ENCODE data around the gene CASZ1.

Gene CASZ1

DNA sequence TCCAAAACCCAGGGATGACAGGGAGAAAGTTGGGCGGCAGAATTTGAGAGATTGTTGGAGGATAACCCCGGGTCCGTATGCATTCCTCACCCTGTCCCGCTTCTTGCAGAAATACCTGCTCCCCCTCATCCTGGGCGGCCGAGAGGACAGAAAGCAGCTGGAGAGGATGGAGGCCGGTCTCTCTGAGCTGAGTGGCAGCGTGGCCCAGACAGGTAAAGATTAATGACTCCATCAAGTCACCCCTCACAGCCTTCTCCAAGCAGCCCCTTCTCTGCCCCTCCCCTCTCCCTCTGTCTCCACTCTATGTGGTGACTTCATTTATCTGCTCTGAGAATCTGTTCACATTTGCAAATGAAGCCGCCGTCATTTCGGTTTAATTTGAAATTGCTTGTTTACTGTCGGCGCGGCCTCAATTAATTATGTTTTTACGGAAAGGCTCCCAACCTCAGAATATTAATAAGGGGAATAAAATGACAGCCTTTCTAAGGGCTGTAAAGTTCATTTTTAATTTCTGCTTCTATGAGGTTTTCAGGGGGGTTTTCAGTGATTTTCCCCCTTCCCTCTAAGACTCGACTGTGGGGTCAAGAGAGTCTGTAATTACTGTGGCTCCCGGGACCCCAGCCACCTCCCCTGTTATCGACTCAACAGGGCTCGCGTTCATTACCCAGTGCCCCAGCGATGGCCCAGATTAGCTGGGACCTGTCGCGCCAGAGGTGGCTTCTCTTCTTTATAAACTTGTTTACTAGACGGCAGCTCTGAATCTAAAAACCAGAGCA, 173.3 kb downstream of the CASZ1 start:
- DNase-seq (ENCODE audit: low read depth): no peak

DNA sequence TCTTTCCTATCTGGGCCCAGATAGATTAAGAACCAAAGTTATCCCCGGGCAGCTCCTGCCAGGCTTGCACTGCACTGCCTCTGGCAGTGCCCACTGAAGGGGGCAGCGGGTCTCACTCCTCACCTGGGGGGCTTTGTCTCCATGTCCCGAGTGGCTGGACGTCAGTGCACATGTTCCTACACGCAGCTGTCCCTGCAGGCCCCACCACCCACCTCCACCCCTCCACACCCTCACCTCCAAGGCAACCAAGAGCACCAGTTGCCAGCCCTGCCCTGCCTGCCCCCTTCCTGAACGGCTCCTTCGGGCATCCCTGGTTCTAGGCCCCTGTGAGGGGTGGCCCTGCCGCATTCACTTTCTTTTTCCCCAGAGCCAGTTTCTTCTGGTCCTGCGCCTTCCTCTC, 174.5 kb downstream of the CASZ1 start:
- no peak for DNase-seq (ENCODE audit: low read depth)

DNA sequence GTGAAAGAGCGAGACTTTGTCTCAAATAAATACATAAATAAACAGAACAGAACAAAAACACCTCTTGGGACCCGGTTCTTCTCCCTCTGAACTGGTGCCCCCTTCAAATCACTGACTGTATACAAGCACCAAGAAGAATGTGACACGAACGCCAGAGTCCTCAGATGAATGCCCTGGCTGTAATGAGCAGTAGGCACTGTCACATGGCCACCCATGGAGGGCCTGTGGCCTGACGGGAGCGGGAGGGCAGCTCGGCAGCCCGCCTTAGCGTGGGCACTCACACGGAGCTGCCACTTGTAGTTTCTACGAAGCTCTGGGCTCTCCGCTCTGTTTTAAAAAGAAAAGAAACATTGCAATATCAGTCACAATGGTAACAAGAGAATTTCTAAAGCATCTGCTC, 175.7 kb downstream of the CASZ1 start:
- DNase-seq (ENCODE audit: low read depth): no peak

DNA sequence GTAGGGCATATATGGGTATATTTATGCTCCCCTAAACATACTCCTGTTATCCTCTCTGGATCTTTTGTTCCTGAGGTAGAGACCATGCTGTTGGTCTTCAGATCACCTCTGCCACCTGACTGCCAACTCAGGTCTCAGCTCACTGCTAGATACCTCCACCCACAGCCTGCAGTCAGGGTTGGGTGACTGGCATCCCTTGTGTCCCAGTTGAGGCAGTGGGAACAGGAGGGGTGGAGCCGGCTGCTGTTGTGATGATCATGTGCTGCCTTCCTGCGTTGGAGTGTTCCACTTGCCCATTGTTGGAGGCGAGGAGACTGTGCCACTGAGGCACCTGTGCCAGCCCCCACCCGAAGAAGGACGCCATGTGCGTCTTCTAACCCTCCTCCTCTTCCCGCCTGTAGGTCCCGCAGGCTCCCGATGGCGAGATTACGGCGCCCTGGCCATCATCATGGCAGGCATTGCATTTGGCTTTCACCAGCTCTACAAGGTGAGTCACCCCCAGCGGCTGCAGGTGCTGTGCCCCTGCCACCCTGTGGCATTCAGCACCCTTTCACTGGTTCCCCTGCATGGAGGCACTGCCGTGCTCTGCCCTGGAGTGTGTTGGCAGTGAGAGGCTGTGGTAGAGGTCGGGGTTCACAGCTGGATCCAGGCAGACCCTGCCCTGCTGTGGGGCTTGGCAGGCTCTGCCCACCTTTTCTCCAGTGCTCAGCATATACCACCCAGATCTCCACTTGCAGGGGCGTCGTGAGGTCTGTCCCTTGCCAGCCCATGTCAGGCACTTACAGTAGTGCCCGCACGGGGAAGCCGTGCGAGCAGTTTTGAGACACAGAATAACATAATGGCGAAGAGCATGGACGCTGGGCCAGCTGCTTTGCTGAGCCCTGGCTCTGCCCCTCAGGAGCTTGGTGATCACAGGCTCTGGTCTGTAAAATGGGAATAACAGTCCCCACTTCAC, 178.2 kb downstream of the CASZ1 start:
- DNase-seq (ENCODE audit: low read depth): no peak

DNA sequence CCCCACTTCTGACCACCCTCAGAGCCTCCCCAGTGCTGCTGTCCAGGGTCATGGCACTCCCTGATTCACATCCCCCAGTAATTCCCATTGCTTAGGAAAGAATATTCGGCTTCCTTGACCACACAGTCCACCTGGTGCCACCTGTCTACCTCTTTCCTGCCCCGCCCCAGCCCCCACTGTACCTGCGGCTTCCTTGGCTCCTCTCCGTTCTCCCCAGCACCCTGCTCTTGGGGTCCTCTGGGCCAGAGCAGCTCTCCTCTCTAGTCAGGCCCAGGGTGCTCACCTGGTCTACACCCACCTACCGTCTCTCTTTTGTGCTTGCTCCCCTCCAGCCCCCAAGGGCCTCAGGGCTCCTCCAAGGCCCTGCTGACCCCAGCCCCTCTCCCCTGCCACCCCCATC, 179.1 kb downstream of the CASZ1 start:
- DNase-seq (ENCODE audit: low read depth): no peak

DNA sequence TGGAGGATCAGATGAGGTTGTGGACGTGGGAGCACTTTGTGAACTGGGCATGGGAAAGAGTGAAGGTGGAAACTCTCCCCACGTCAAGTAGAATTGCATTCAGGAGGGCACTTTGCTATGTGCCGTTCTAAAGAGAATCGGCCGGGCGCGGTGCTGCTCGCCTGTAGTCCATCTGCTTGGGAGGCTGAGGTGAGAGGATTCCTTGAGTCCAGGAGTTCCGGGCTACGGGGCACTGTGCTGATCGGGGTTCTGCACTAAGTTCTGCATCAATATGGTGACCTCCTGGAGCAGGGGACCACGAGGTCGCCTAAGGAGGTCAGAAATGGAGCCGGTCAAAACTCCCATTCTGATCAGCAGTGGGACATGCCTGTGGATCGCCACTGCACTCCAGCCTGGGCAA, 179.8 kb downstream of the CASZ1 start:
- DNase-seq (ENCODE audit: low read depth): no peak

DNA sequence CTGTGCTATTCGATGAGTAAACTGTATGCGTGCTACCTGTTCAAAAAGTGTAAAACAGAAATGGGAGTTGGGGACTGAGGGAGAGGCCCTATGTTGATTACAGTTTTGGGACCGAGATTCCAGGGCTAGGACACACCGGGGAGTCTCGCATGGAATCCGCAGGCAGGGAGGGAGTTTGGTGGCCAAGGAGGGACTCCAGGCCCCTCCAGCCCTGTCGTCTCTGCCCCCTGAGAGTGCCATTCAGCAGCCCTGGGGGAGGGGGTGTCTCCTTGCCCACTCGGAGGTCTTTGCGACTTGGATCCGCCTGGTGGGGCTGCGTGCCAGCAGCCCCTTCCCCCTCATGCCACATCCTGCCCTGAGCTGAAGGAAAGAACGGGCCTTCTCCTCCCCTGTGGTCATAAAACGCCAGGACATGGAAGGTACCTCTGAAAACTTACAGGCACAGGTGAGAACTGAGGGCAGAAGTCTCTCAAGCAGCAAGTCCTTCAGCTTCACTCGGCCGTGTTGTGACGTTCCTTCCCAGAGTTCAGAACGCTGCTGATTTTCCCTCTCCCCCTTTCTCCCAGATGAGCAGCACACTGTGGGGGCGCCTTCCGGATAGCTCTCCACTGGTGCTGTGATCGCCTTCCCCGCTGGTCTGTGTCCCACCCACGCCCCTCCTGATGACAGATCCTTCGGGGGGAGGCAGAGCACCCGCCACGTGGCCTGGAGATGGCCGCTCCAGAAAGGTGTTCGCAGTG, 180.3 kb downstream of the CASZ1 start:
- no peak for DNase-seq (ENCODE audit: low read depth)

DNA sequence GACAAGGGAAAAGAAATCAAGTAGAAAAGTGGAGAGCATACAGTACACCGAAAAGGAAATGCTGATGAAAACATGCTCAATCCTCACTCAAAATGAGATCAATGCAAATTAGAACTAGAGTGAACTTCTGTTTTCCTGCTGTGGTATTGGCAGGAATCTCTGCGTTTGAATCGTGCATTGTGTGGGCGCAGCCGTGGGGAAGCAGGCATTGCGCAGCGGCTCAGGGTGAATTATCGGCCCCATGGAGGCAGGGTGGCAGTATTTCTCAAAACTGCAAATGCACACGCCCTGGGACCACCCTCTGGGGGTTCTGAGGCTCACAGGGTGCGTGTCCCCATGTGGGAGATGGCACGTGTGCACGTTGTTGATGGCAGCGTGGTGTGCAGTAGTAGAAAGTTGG, 181.1 kb downstream of the CASZ1 start:
- DNase-seq (ENCODE audit: low read depth): no peak

DNA sequence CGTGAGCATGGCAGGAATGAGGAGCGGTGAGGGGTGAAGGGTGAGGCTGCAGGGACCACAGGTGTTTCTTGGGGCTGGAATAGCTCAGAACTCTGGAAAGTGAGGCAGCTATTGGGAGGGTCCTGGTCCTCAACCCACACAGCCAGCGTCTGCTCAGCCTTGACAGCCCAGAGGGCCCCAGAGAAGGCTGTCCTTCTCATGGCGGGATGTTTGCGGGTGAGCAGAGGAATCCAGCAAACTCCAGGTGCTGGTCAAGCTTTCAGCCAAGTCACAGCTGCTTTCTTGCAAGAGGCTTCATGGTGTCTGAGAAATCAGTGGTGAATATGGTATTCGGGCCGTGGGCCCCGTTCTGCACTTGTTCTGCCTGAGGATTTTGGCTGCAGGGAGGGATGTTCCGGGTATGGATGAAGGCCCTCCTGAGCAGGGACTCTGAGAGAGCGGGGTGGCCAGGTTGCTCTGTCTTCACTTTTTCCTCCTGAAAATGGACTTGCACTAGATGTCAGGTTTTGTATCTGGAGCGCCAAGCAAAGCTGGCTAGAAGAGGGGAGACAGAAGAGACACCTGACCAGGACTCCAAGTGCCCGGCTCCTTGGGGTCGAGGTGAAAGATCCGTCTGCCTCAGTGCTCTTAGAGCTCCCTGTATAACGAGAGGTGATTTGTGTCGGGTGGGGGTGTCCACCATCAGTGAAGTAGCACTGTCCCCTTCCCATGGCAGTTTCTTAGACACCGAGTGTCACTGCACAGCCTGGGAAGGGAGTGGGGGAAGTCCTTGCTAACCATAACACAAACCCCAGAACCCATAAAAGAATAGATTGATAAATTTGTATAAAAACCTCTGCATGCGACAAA, 181.8 kb downstream of the CASZ1 start:
- DNase-seq (ENCODE audit: low read depth): no peak

DNA sequence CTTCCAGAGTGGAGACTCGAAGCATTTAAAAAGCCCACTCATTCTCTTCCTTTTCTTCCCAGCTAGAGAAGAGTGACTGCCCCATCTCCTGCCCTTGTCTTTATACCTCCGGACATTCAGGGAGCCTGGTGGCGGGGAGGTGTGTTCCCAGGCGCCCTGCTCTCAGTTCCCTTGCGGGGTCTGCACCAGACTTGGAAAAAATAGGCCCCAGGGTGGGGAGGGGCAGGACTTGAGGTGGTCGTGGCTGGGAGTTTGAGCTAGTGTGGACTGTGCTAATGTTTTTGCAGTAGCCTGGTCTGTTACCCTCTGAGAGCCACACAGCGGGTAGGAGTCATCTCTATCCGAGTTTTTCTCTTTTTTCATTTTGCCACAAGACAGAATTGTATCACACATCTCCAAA, 182.6 kb downstream of the CASZ1 start:
- no peak for DNase-seq (ENCODE audit: low read depth)

DNA sequence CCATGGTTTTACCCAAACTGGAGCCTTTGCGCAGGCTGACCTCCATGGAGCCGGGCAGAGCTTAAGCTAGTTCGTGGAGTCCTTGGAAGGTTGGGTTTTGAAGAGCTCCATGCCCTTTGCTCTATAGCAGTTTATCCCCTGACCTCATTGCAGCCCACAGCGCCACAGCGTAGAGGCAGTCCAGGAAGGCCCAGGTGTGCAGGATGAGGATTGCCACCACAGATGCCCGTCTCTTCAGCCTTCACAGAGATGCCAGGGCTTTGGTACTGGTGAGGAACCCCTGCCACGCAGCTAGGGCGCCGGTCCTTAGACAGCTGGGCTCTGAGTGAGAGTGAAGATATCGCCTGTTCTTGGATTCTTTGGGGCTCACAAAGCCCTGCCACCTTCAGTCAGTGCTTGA, 183.1 kb downstream of the CASZ1 start:
- DNase-seq (ENCODE audit: low read depth): no peak

DNA sequence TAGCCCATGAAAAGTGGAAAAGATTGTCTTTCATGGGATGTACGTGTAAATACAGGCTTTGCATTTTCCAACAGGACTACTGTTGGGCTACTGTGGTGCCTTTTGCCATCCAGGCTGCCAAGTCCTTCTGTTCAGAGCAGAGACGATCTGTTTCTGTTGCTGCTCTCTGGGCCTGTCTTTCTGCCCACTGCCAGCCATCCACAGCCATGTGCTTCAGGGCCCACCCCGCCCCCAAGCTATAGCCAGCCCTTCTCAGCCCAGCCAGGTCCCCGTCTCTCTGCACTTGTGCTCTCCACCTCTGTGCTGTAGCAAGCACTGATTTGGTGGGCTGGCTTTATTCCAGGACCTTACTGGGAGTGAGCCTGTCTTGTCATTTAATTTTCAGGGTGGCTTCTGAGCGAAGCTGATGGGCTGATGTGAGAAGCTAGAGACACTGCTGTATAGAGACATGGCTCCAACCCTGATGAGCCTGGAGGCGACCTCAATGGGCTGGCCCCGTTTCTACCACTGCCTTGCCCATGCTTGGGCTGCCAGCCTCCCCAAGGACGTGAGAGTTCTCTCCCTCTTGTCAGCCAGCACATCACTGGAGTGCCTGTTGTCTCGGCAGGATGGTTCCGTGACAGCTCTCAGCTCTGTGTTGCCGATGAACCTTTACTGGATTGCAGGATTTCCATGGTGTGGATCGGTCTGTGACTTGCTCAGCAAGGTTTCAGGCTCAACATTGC, 183.8 kb downstream of the CASZ1 start:
- no peak for DNase-seq (ENCODE audit: low read depth)

DNA sequence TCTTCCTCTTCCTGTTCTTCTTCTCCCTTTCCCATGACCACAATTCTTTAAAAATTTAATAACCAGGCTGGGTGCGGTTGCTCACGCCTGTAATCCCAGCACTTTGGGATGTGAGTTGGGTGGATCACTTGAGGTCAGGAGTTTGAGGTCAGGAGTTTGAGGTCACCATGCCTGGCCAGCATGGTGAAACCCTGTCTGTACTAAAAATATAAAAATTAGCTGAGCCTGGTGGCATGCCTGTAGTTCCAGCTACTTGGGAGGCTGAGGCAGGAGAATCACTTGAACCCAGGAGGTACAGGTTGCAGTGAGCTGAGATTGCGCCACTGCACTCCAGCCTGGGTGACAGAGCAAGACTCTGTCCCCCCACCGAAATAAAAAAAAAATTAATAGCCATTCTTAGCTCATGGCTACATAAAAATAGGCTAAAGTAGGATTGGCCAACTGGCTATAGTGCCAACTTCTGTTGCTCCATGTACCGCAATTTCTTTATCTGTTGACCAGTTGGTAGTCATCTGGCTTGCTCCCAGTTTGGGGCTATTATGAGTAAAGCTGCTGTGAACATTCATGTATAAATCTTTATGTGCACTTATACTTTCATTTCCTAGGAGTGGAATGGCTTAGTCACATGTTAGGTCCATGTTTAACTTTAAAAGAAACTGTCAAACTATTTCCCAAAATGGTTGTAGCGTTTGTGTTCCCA, 185.4 kb downstream of the CASZ1 start:
- no peak for DNase-seq (ENCODE audit: low read depth)

DNA sequence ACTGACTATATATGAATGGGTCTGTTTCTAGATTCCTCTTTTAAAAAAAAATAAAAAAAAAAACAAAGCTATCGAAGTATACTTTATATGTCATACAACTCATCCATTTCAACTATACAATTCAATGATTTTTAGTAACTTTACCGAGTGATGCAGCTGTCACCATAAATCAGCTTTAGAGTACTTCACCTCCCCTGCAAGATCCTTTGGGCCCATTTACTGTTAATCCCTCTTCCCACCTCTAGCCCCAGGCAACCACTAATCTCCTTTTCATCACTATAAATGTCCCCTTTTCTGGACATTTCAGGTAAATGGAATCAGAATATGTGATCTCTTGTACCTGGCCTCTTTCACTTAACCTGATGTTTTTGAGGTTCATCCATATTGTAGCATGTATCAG, 187.8 kb downstream of the CASZ1 start:
- DNase-seq (ENCODE audit: low read depth): no peak

DNA sequence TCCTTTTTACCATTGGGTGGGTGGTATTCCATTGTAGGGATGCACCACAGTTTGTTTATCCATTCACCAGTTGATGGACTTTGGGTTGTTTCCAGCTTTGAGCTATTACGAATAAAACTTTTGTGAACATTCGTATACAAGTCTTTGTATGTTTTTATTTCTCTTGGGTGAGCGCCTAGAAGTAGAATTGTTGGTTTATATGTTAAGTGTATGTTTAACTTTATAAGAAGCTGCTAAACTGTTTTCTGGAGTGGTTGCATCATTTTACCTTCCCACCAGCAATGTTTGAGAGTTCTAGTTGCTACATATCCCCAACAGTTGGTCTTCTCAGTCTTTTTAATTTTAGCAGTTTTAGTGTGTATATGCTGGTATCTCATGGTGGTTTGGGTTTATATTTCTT, 189.2 kb downstream of the CASZ1 start:
- DNase-seq (ENCODE audit: low read depth): no peak

DNA sequence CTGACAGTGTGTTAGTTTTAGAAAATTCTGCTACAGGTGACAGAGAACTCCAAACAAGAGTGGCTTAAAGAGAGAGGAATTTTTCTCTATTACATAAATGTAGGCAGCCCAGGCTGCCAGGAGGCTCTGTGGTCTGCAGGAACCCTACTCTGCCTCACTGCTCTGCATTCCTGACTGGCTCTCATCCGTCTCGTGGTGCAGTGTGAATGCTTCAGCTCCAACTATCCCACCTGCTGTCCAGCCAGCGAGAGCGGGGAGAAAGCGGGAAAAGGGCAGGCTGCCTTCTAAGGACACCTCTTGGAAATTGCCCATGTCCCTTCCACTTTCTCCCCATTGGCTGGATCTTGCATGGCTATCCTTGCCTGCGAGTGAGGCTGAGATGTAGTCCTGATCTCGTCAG, 190.4 kb downstream of the CASZ1 start:
- peak; percentile 4 for DNase-seq (ENCODE audit: low read depth)

DNA sequence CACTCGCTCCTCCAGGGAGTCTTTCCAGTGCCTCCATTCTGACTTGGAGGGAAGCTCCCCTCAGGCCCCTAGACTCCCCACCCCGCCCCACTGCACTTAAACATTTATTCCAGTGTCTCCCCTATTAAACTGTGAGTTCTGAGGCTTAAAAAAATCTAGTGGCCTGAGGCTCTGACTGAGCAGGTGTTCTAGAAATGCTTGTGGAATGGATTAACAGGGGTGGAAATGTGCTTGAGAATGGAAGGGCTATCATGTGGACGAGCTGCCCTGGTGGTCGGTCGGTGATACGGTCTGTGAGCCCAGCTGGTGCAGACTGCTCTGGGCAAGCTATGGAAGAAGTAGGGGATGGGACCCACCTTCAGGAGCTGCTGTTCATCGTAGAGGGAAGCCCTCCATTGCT, 191.5 kb downstream of the CASZ1 start:
- no peak for DNase-seq (ENCODE audit: low read depth)

DNA sequence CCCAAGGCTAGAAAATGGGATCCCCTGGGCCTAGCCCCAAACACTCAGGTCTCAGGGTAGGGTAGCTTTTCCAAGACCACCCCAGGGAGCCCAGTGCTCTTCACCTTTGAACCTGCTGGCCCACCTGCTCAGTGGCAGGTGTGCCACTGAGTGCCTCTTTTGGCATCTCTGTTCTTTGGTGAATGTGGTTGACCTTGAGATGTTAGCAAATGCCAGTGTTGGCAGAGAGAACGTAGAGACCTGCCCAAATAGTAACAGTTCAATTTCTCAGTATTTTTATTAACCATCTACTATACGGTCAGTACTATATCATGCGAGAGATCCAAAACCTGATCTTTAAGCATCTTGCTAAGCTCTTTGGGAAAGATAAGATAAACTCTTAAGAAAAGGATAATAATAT, 193.5 kb downstream of the CASZ1 start:
- DNase-seq (ENCODE audit: low read depth): no peak

DNA sequence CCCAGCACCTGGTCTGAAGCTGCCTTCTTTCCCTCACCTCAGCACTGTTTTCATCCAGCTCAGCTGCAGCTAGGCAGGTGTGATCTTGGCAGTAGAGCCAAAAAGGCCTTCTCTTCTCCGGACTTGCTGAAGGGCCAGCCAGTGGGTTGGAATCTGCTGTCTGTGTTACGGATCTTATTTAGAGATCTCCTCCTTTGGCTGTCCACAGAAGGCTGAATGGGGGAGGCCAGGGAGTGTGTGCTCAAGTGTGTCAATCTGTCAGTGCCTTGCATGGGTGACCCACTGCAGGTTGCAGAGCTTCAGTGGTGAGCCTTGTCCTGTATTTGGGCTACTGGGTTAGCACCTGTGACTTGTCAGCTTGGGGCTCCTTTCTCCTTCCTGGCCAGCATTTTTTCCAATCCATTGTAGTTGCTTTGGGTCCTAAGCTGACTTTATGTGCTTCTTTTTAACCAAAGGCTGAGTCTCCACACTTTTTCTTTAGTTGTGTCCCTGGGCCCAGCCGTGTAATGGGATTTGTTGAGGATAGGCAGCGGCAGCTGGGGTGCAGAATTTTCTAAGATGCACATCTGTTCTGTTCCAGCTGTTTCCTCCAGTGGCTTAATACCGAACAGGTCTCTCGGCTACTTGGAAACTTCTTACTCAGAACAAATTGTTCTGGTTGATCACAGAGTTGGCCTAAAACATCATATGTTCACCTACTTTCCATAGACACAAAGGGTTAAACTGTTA, 194.9 kb downstream of the CASZ1 start:
- DNase-seq (ENCODE audit: low read depth): no peak

All from non-pigmented ciliary epithelial cell (primary cell).